OCI-LY7 (cell line): ENCODE results near the gene GOLGA6L6.
"Not testable (repeated sequence)": the region's sequence is repeated elsewhere in the genome, so short reads cannot be mapped to it uniquely, and the experiment has no call there.

ENCODE experiments used
- EZH2phosphoT487 ChIP-seq: fragments of 200-600 bp; sonication (generic); IDR thresholded peaks from 2 replicates; pipeline ENCODE4 v1.6.1; 2018; ENCODE audit warnings: low read depth, borderline replicate concordance, mild to moderate bottlenecking, mixed run types, antibody characterized with exemption, low read length, moderate library complexity, mixed read lengths
- TF ChIP-seq, protein P1 (sequence below): fragments of 200-600 bp; sonication (generic); conservative IDR thresholded peaks from 2 replicates; pipeline ENCODE4 v1.5.1; 2014; ENCODE audit warnings: mild to moderate bottlenecking, antibody characterized with exemption, low read length, moderate library complexity, mixed read lengths

DNA sequence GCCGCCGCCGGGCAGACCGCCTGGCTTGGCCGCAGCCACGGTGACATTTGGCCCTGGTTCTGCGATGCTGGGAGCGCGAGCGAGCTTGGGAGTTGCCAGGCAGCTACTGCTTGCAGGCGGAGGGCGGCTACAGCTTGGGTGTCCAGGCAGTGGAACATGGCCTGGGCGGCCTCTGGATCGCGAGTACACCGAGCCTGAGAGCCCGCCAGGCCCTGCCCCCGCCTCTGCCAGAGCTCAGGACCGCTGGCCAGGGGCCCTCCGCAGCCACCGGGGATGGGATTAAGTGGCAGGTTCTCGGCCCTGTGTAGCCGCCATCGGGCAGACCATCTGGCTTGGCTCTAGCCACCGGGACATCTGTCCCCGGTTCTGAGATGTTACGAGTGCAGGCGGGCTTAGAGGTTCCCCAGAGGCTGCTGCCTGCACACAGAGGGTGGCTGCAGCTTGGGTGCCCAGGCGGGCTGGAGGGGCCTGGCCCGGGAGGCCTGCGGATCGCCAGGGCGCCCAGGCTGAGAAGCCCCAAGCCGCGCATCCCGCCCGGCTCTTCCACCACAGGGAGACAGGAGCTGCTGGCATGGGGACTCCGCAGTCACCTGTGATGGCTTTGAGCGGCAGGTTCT is 40.6 kb upstream of the GOLGA6L6 start:
- TF ChIP-seq, protein P1, sequence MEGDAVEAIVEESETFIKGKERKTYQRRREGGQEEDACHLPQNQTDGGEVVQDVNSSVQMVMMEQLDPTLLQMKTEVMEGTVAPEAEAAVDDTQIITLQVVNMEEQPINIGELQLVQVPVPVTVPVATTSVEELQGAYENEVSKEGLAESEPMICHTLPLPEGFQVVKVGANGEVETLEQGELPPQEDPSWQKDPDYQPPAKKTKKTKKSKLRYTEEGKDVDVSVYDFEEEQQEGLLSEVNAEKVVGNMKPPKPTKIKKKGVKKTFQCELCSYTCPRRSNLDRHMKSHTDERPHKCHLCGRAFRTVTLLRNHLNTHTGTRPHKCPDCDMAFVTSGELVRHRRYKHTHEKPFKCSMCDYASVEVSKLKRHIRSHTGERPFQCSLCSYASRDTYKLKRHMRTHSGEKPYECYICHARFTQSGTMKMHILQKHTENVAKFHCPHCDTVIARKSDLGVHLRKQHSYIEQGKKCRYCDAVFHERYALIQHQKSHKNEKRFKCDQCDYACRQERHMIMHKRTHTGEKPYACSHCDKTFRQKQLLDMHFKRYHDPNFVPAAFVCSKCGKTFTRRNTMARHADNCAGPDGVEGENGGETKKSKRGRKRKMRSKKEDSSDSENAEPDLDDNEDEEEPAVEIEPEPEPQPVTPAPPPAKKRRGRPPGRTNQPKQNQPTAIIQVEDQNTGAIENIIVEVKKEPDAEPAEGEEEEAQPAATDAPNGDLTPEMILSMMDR, result not testable (repeated sequence)
- not testable (repeated sequence) for TF ChIP-seq EZH2phosphoT487
